HS-5 (cell line): Measurements from ENCODE around the gene DES.

ENCODE experiments used
- DNase-seq: peaks from one replicate; pipeline ENCODE4 v3.0.0-alpha.2; 2012; ENCODE audit warnings: low read depth

Gene DES

GRCh38 chr2:219440388-219441256 is 22.4 kb downstream of the DES start:
- DNase-seq, result no peak

GRCh38 chr2:219441451-219442255 is 23.5 kb downstream of the DES start:
- DNase-seq, result no peak

- no peak for DNase-seq
Measured at GRCh38 chr2:219442256-219443015, 24.3 kb downstream of the DES start.

GRCh38 chr2:219443016-219443696 is 25.0 kb downstream of the DES start:
- no peak for DNase-seq

GRCh38 chr2:219443697-219444023 is 25.5 kb downstream of the DES start:
- DNase-seq, result no peak

- no peak for DNase-seq
Measured at GRCh38 chr2:219444566-219445091, 26.5 kb downstream of the DES start.

GRCh38 chr2:219445220-219445640 is 27.1 kb downstream of the DES start:
- DNase-seq, result no peak

GRCh38 chr2:219446101-219446504 is 27.9 kb downstream of the DES start:
- DNase-seq, result no peak

- no peak for DNase-seq
Measured at GRCh38 chr2:219446689-219447088, 28.5 kb downstream of the DES start.

- no peak for DNase-seq
Measured at GRCh38 chr2:219447242-219448098, 29.3 kb downstream of the DES start.

GRCh38 chr2:219448099-219448775 is 30.1 kb downstream of the DES start:
- DNase-seq, result no peak

- no peak for DNase-seq
Measured at GRCh38 chr2:219448776-219449341, 30.7 kb downstream of the DES start.

- no peak for DNase-seq
Measured at GRCh38 chr2:219449609-219450008, 31.4 kb downstream of the DES start.

- no peak for DNase-seq
Measured at GRCh38 chr2:219451661-219452360, 33.6 kb downstream of the DES start.

GRCh38 chr2:219452361-219453317 is 34.5 kb downstream of the DES start:
- DNase-seq, result peak; percentile 93

GRCh38 chr2:219453671-219454590 is 35.8 kb downstream of the DES start:
- peak; percentile 64 for DNase-seq

GRCh38 chr2:219455581-219455980 is 37.4 kb downstream of the DES start:
- DNase-seq, result no peak
